WTC11 (cell line): ENCODE results near the gene ATN1.

ENCODE experiments used
- TEAD1 ChIP-seq: sonication (generic); formaldehyde crosslinking; IDR thresholded peaks from 2 replicates; pipeline ENCODE4 v1.8.0; 2022; ENCODE audit warnings: mild to moderate bottlenecking, missing genetic modification reagents
- TF ChIP-seq, protein P1 (sequence below): fragments of 200-600 bp; IDR thresholded peaks from 2 replicates; pipeline ENCODE4 v1.8.0; 2022; ENCODE audit warnings: antibody characterized with exemption

DNA sequence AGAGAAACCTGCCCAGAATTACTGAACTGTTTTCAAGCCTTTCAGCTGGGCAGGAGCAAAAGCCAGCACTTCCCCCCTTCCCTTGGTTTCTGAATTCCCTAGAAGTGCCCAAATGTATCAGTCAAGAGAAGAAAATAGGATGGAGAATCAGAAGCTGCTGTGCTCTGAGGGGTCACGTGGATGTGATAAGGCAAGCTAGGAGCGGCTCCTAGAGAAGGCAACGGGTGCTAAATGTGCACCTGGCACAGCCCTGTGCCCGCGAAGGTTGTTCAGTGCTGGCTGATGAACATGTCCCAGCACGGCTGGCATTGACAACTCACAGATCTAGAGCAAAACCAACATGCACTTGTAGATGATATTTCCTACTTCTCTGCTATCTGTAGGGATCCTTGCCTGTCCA lies 51.3 kb downstream of the ATN1 start:
- TF ChIP-seq, protein P1, sequence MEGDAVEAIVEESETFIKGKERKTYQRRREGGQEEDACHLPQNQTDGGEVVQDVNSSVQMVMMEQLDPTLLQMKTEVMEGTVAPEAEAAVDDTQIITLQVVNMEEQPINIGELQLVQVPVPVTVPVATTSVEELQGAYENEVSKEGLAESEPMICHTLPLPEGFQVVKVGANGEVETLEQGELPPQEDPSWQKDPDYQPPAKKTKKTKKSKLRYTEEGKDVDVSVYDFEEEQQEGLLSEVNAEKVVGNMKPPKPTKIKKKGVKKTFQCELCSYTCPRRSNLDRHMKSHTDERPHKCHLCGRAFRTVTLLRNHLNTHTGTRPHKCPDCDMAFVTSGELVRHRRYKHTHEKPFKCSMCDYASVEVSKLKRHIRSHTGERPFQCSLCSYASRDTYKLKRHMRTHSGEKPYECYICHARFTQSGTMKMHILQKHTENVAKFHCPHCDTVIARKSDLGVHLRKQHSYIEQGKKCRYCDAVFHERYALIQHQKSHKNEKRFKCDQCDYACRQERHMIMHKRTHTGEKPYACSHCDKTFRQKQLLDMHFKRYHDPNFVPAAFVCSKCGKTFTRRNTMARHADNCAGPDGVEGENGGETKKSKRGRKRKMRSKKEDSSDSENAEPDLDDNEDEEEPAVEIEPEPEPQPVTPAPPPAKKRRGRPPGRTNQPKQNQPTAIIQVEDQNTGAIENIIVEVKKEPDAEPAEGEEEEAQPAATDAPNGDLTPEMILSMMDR, result no peak
- no peak for TF ChIP-seq TEAD1 (CRISPR knock-in tag)
